K562 (cell line): ENCODE results near the gene ARPC1A. TPM values are rescaled to one million over a fixed set of nuclear protein-coding genes. Genes with fewer than 3 reads are reported as not detected.
A peak's percentile ranks its signal among the peaks of the same experiment; 100 is the strongest.

Experiments
- ATAC-seq: fragments of 200-7000 bp; cut with Tn5 transposase; 3 replicates; pipeline ENCODE4 v1.9.1; 2020; ENCODE audit warnings: moderate library complexity
- BruUV-seq: library from RNA; stranded (reverse); fragments of 400-500 nt; replicated peaks from 2 replicates; lab custom pipeline; 2021; lab: Mats Ljungman, UMichigan
- CTCF ChIA-PET: fragments of 300-600 bp; formaldehyde crosslinking; extraction: SDS; loops from one replicate; lab custom pipeline; 2021; ENCODE audit warnings: low intra/inter-chr PET ratio; lab: Yijun Ruan, JAX
- POLR2A ChIA-PET: fragments of 300-600, 350-650 bp; sonication (Branson Sonifier 250); formaldehyde crosslinking; extraction: SDS; loops from one replicate; lab custom pipeline; 2021; ENCODE audit warnings: antibody characterized with exemption, inconsistent platforms; lab: Yijun Ruan, JAX
- DNase-seq, 4 experiments: peaks; one replicate each; pipeline versions ENCODE4 v3.0.0 to v3.0.0-alpha.2; 2011 to 2018; ENCODE audit warnings: low spot score in 3 of 4, mixed read lengths in 3 of 4; ENCODE audit errors: extremely low read depth in 1 of 4
- FAIRE-seq: peaks from 2 replicates; lab custom pipeline; 2011; peaks lifted over from hg19 to GRCh38; lab: Jason Lieb, UNC
- H2AFZ ChIP-seq: 2 replicates; pipeline ENCODE4 v1.6.0; 2011; ENCODE audit warnings: low read depth, low read length, control low read depth, inconsistent platforms
- H3K27ac ChIP-seq: fragments of 200-600 bp; 3 replicates; pipeline ENCODE4 v1.8.0; 2011; ENCODE audit warnings: low read depth, mild to moderate bottlenecking, control low read depth, inconsistent platforms, low read length, moderate library complexity, mixed read lengths; ENCODE audit errors: extremely low read depth
- H3K27me3 ChIP-seq, 2 experiments: fragments of 300-600 bp in 1 of 2; 2 replicates in 1 of 2; 3 replicates in 1 of 2; pipeline versions ENCODE4 v1.6.0 to v1.8.0; 2011; ENCODE audit warnings: inconsistent platforms in 2 of 2, low read length in 2 of 2, mild to moderate bottlenecking in 1 of 2, mixed read lengths in 1 of 2, moderate library complexity in 1 of 2; ENCODE audit not compliant: control insufficient read depth in 2 of 2, insufficient read depth in 2 of 2
- H3K36me3 ChIP-seq: fragments of 300-600 bp; 3 replicates; pipeline ENCODE4 v1.8.0; 2011; ENCODE audit warnings: mild to moderate bottlenecking, low read length, inconsistent platforms; ENCODE audit not compliant: control insufficient read depth, insufficient read depth
- H3K4me1 ChIP-seq, 2 experiments: fragments of 200-600 bp in 1 of 2; replicated peaks in 1 of 2; 2 replicates in 1 of 2; 3 replicates in 1 of 2; pipeline versions ENCODE4 v1.5.1 to v1.8.0; 2011; ENCODE audit warnings: inconsistent platforms in 2 of 2, low read length in 2 of 2, mild to moderate bottlenecking in 1 of 2, mixed read lengths in 1 of 2, moderate library complexity in 1 of 2; ENCODE audit not compliant: control insufficient read depth in 2 of 2, insufficient read depth in 2 of 2
- H3K4me2 ChIP-seq: 2 replicates; pipeline ENCODE4 v1.6.1; 2011; ENCODE audit warnings: low read length, control low read depth, inconsistent platforms, mixed read lengths; ENCODE audit not compliant: insufficient read depth
- H3K4me3 ChIP-seq: fragments of 200-600 bp; sonication (generic), shearing (Covaris generic); 2 replicates; pipeline ENCODE4 v1.5.1; 2016; ENCODE audit warnings: control low read depth, inconsistent platforms
- H3K79me2 ChIP-seq: fragments of 200-600 bp; 3 replicates; pipeline ENCODE4 v1.8.0; 2011; ENCODE audit warnings: low read length, inconsistent platforms; ENCODE audit not compliant: control insufficient read depth, insufficient read depth
- H3K9ac ChIP-seq, 2 experiments: 2 replicates each; pipeline versions ENCODE4 v1.6.0 to v1.6.1; 2011; ENCODE audit warnings: low read depth in 2 of 2, low read length in 2 of 2, control low read depth in 1 of 2, inconsistent platforms in 1 of 2, mild to moderate bottlenecking in 1 of 2, mixed read lengths in 1 of 2; ENCODE audit not compliant: insufficient read depth in 1 of 2
- H3K9me1 ChIP-seq: one replicate; pipeline ENCODE4 v1.6.0; 2011; ENCODE audit warnings: inconsistent platforms, mild to moderate bottlenecking, low read length, moderate library complexity; ENCODE audit not compliant: control insufficient read depth, insufficient read depth
- H3K9me3 ChIP-seq: replicated peaks from 2 replicates; pipeline ENCODE4 v1.5.1; 2011; ENCODE audit warnings: low read depth, low read length, inconsistent platforms; ENCODE audit not compliant: control insufficient read depth, insufficient read depth
- H4K20me1 ChIP-seq: replicated peaks from 2 replicates; pipeline ENCODE4 v1.6.1; 2011; ENCODE audit warnings: low read length, inconsistent platforms, mixed read lengths; ENCODE audit not compliant: control insufficient read depth, insufficient read depth
- CREB3L1 ChIP-seq: fragments of 450-650 bp; IDR thresholded peaks from 2 replicates; pipeline ENCODE4 v1.6.1; 2014; ENCODE audit warnings: low read depth, mild to moderate bottlenecking, moderate library complexity, borderline replicate concordance
- E2F6 ChIP-seq, 2 experiments: IDR thresholded peaks; 2 replicates each; pipeline ENCODE4 v1.6.1; 2011; ENCODE audit warnings: borderline replicate concordance in 1 of 2, control low read depth in 1 of 2, low read depth in 1 of 2, low read length in 1 of 2, mild to moderate bottlenecking in 1 of 2, mixed read lengths in 1 of 2, moderate library complexity in 1 of 2; ENCODE audit not compliant: insufficient read depth in 1 of 2, insufficient read length in 1 of 2, poor library complexity in 1 of 2, severe bottlenecking in 1 of 2; ENCODE audit errors: extremely low read depth in 1 of 2
- ETS1 ChIP-seq: conservative IDR thresholded peaks from 2 replicates; pipeline ENCODE4 v1.6.1; 2011; ENCODE audit warnings: low read depth, mild to moderate bottlenecking, low read length; ENCODE audit not compliant: control insufficient read depth
- FOXK1 ChIP-seq: sonication (generic); formaldehyde crosslinking; IDR thresholded peaks from 2 replicates; pipeline ENCODE4 v1.8.0; 2022; ENCODE audit warnings: missing genetic modification reagents, mild to moderate bottlenecking, borderline replicate concordance
- FUS ChIP-seq: fragments of 200-400 bp; formaldehyde crosslinking; optimal IDR thresholded peaks from 2 replicates; pipeline ENCODE3; 2017; ENCODE audit warnings: low read depth, low read length
- GABPA ChIP-seq: fragments of 200-800 bp; sonication (Bioruptor generic); conservative IDR thresholded peaks from 2 replicates; pipeline ENCODE4 v1.6.1; 2016; ENCODE audit warnings: low read depth, missing genetic modification characterization, missing compliant biosample characterization
- KDM4B ChIP-seq, 2 experiments: fragments of 450-650 bp in 1 of 2; sonication (generic) in 1 of 2; IDR thresholded peaks; 2 replicates each; pipeline ENCODE4 v1.6.1; 2016 to 2017; ENCODE audit warnings: borderline replicate concordance in 2 of 2, antibody characterized with exemption in 1 of 2, low read depth in 1 of 2, mild to moderate bottlenecking in 1 of 2
- NUFIP1 ChIP-seq: fragments of 450-650 bp; IDR thresholded peaks from 2 replicates; pipeline ENCODE4 v1.6.1; 2018; ENCODE audit not compliant: partially characterized antibody
- POLR2H ChIP-seq: IDR thresholded peaks from 2 replicates; pipeline ENCODE4 v1.6.1; 2016; ENCODE audit warnings: missing genetic modification characterization, low read depth, mild to moderate bottlenecking, control low read depth, missing compliant biosample characterization, moderate library complexity
- SAFB ChIP-seq: fragments of 200-400 bp; formaldehyde crosslinking; IDR thresholded peaks from 2 replicates; pipeline ENCODE4 v1.6.1; 2017; ENCODE audit warnings: low read depth, low read length, borderline replicate concordance
- TAL1 ChIP-seq: fragments of 450-650 bp; IDR thresholded peaks from 2 replicates; pipeline ENCODE4 v1.6.1; 2016; ENCODE audit warnings: mild to moderate bottlenecking
- YY1 ChIP-seq, 3 experiments: IDR thresholded peaks; 2 replicates each; pipeline ENCODE4 v1.6.1; 2011; ENCODE audit warnings: low read length in 2 of 3, mild to moderate bottlenecking in 2 of 3, moderate library complexity in 2 of 3, borderline replicate concordance in 1 of 3, control low read depth in 1 of 3, low read depth in 1 of 3; ENCODE audit not compliant: insufficient read depth in 3 of 3, insufficient replicate concordance in 2 of 3, control insufficient read depth in 1 of 3, insufficient read length in 1 of 3; ENCODE audit errors: extremely low read depth in 1 of 3
- ZC3H11A ChIP-seq: IDR thresholded peaks from 2 replicates; pipeline ENCODE4 v1.6.1; 2012; ENCODE audit warnings: low read depth, low read length, improper control_type of control experiment
- WGBS: fragments of 100-300 bp; shearing (Covaris generic); methylation state at CpG from one replicate; pipeline ENCODE4 v1.1.6; 2016; ENCODE audit warnings: low coverage, mixed read lengths; ENCODE audit not compliant: insufficient coverage; ENCODE audit errors: missing lambda C conversion rate; 5-methylcytosine and 5-hydroxymethylcytosine counted together
- in situ Hi-C: fragments of 300-500 bp; cut with MboI; formaldehyde crosslinking; loops from 4 replicates; pipeline ENCODE4 v1.15.0; 2018; ENCODE audit warnings: inconsistent platforms, mixed read lengths
- intact Hi-C: fragments of 100-400 bp; cut with micrococcal nuclease; formaldehyde crosslinking; loops from 2 replicates; pipeline ENCODE4 v1.14.2; 2022
- polyA plus RNA-seq, 8 experiments: library from polyadenylated mRNA; depleted of rRNA in 4 of 8; stranded (reverse) in 5 of 8; unstranded in 3 of 8; fragments of >200 nt; fragmentation: Nextera tagmentation in 2 of 8; fragmentation: Illumina TruSeq in 1 of 8; extraction: Ambion mirVana in 2 of 8; extraction: Trizol in 1 of 8; gene quantifications; 2 replicates each; pipeline versions ENCODE4 v1.2.1 to v1.2.3, GENCODE V29; 2011 to 2014; ENCODE audit warnings: inconsistent platforms in 1 of 8, missing spikeins in 1 of 8
- total RNA-seq, 7 experiments: library from RNA; depleted of rRNA in 6 of 7; stranded (reverse); fragments of >200 nt in 6 of 7; fragmentation: Illumina TruSeq in 2 of 7; extraction: Trizol in 2 of 7; gene quantifications; 2 replicates each; pipeline versions ENCODE4 v1.2.1 to v1.2.3, GENCODE V29; 2011 to 2021; ENCODE audit warnings: low replicate concordance in 1 of 7

Gene ARPC1A
- total and polyA plus RNA-seq, 9 of the 15 experiments (the other 6 are each of a cell fraction or from before 2014, with no cell fraction given) = 39.5 to 151 (median 86.1) TPM

GRCh38 chr7:99374111-99375064, 48.7 kb downstream of the ARPC1A start, which contains the start of gene ARPC1B:
TSS of gene ARPC1B (plus strand) at chr7:99374730. CDS start at chr7:99385715, 10,985 bp downstream.
- H4K20me1 ChIP-seq = peaks cover 4% of the 10 kb centered on the region; the same call in 1 of the 2 replicates
- H2AFZ ChIP-seq = peak within 1 kb of the TSS; percentile 95
- H3K9me1 ChIP-seq = no peaks in the 10 kb centered on the region
- peak within 1 kb of the TSS; percentile 81 for H3K4me2 ChIP-seq
- no TSS peak for BruUV-seq
- CTCF ChIA-PET = no interaction called here
- DNase-seq (peak; percentile 93 to 99 (median 98)), ATAC-seq (peak; percentile 88), FAIRE-seq (no peak)
- peak within 1 kb of the TSS; percentile 79 to 83 for H3K9ac ChIP-seq
- H3K4me3 ChIP-seq = peak within 1 kb of the TSS; percentile 94
- intact Hi-C loops = loop anchor here (2.0 kb wide), 1 partner anchor 34 kb away; the partner anchor contains the start of genes BUD31 and PDAP1
- H3K4me1 ChIP-seq = peaks cover 25 to 58% of the 10 kb centered on the region in 2 experiments
- POLR2A ChIA-PET = interaction anchor here (0.6 to 1.5 kb wide), 6 partner anchors 9 to 94 kb away, joined by 3 to 6 read pairs (median 4); no protein-coding TSS in a partner anchor
- 1% methylated on average over 66 of the region's 95 CpGs for WGBS
- H3K36me3 ChIP-seq = peaks cover 31% of the 10 kb centered on the region; the same call in 2 of the 3 replicates
- H3K79me2 ChIP-seq = peaks cover 40% of the 10 kb centered on the region
- H3K9me3 ChIP-seq = no peaks in the 10 kb centered on the region
- in situ Hi-C loops = no loop called here
- peak within 1 kb of the TSS; percentile 74 for H3K27ac ChIP-seq
- H3K27me3 ChIP-seq = no peaks in the 10 kb centered on the region
- peak; percentile 64; the same call in 1 of the 2 replicates for TF ChIP-seq CREB3L1
- TF ChIP-seq POLR2H = peak; percentile 76
- no peak for TF ChIP-seq ZC3H11A
- TF ChIP-seq ETS1 = peak; percentile 47; the same call in 1 of the 2 replicates
- no peak for TF ChIP-seq TAL1
- TF ChIP-seq KDM4B (IDR thresholded peaks at IDR 0.05; ENCODE audit: borderline replicate concordance in 2 of 2, low read depth in 1 of 2) = peak in 1 of 2 experiments; percentile 52; a peak in 1 of 4 replicates
- TF ChIP-seq SAFB = peak; percentile 21; the same call in 1 of the 2 replicates
- no peak for TF ChIP-seq FOXK1 (CRISPR knock-in tag)
- TF ChIP-seq YY1 (IDR thresholded peaks at IDR 0.05; ENCODE audit: borderline replicate concordance in 1 of 3, control insufficient read depth in 1 of 3, extremely low read depth in 1 of 3, insufficient read depth in 3 of 3, insufficient read length in 1 of 3, insufficient replicate concordance in 2 of 3, low read depth in 1 of 3, low read length in 2 of 3) = peak in 2 of 3 experiments; percentile 19 to 54
- TF ChIP-seq FUS = peak; percentile 61
- TF ChIP-seq NUFIP1 = no peak
- TF ChIP-seq GABPA (tag) = peak; percentile 7; the same call in 1 of the 2 replicates
- TF ChIP-seq E2F6 (IDR thresholded peaks at IDR 0.05; ENCODE audit: borderline replicate concordance in 1 of 2, extremely low read depth in 1 of 2, insufficient read depth in 1 of 2, insufficient read length in 1 of 2, low read depth in 1 of 2, low read length in 1 of 2, poor library complexity in 1 of 2, severe bottlenecking in 1 of 2) = peak; percentile 62 to 86
